B cell (primary cell): Measurements from ENCODE around the gene PEA15.

Experiments
- CTCF ChIP-seq: fragments of 200-600 bp; IDR thresholded peaks from one replicate; pipeline ENCODE4 v1.8.0; 2022; ENCODE audit warnings: antibody characterized with exemption, mild to moderate bottlenecking
- EZH2 ChIP-seq: IDR thresholded peaks from 2 replicates; pipeline ENCODE4 v1.6.1; 2012; ENCODE audit warnings: borderline replicate concordance, low read depth, mild to moderate bottlenecking, moderate library complexity, low read length; ENCODE audit not compliant: insufficient read depth, poor library complexity, severe bottlenecking

DNA sequence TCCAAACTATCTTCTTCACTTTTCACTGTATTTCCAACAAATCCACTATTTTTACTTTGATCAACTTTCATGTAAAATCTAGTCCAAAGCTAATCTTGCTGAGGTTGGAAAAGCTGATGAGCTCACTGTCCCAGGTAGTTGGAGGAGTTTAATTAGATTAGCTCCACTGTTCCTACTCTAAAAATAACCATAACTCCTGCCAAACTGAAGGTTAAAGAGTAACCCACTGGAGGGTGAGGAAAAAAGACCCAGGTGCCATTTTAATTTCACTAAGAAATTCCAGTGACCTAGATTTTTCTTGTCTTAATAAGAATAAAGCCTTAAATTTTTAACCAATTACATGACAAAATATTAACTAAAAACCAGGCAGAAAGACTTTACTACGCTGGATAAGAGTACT is 41.9 kb downstream of the PEA15 start:
- TF ChIP-seq CTCF (no peak), EZH2 (no peak)
